Osteocyte (in vitro differentiated cells): ENCODE data around the gene ITIH5. TPM values are rescaled to one million over a fixed set of nuclear protein-coding genes. Genes with fewer than 3 reads are reported as not detected.

Source experiments
- DNase-seq: peaks from one replicate; pipeline ENCODE4 v3.0.0; 2021; ENCODE audit warnings: mixed read lengths; ENCODE audit not compliant: unreplicated experiment; ENCODE audit errors: extremely low spot score
- H3K27ac Mint-ChIP-seq: one replicate; pipeline ENCODE4 v1.8.0; 2021; ENCODE audit warnings: mild to moderate bottlenecking, mixed read lengths; ENCODE audit not compliant: unreplicated experiment
- H3K27me3 Mint-ChIP-seq: one replicate; pipeline ENCODE4 v1.8.0; 2021; ENCODE audit warnings: mixed read lengths; ENCODE audit not compliant: unreplicated experiment
- H3K36me3 Mint-ChIP-seq: one replicate; pipeline ENCODE4 v1.8.0; 2021; ENCODE audit warnings: mixed read lengths; ENCODE audit not compliant: unreplicated experiment
- H3K4me1 Mint-ChIP-seq: one replicate; pipeline ENCODE4 v1.8.0; 2021; ENCODE audit warnings: mixed read lengths; ENCODE audit not compliant: unreplicated experiment
- H3K4me3 Mint-ChIP-seq: one replicate; pipeline ENCODE4 v1.8.0; 2021; ENCODE audit warnings: mild to moderate bottlenecking, moderate library complexity, mixed read lengths; ENCODE audit not compliant: unreplicated experiment
- H3K9me3 Mint-ChIP-seq: one replicate; pipeline ENCODE4 v1.8.0; 2021; ENCODE audit warnings: mixed read lengths; ENCODE audit not compliant: unreplicated experiment
- CTCF ChIP-seq: fragments of 200-600 bp; sonication (generic); IDR thresholded peaks from 2 replicates; pipeline ENCODE4 v1.5.0; 2021; ENCODE audit warnings: antibody characterized with exemption, mild to moderate bottlenecking, moderate library complexity
- total RNA-seq: library from RNA; stranded (reverse); gene quantifications from 2 replicates; pipeline ENCODE4 v1.2.1, GENCODE V29; 2021

Gene ITIH5
- total RNA-seq, 1 donor from 2014 or later, result 0.35 TPM

- DNase-seq, result no peak
- Mint-ChIP-seq H3K4me3 (no peak overlapping the region), H3K9me3 (peaks cover 3% of the 10 kb centered on the region), H3K36me3 (no peaks in the 10 kb centered on the region), H3K4me1 (no peaks in the 10 kb centered on the region), H3K27ac (no peak overlapping the region), H3K27me3 (peaks cover 11% of the 10 kb centered on the region)
- TF ChIP-seq CTCF, result no peak
Observed at GRCh38 chr10:7704071-7705016, 37.6 kb upstream of the ITIH5 start.

GRCh38 chr10:7703140-7703539, 36.4 kb upstream of the ITIH5 start, which contains the start of gene ITIH2:
Gene ITIH2 (plus strand): TSS chr10:7703316. CDS start chr10:7703435, 119 bp downstream.
- Mint-ChIP-seq H3K4me3 (no peak within 1 kb of the TSS), H3K4me1 (no peaks in the 10 kb centered on the region), H3K36me3 (no peaks in the 10 kb centered on the region), H3K27me3 (peaks cover 11% of the 10 kb centered on the region), H3K9me3 (peaks cover 4% of the 10 kb centered on the region), H3K27ac (no peak within 1 kb of the TSS)
- no peak for DNase-seq
- TF ChIP-seq CTCF, result no peak

- H3K27ac Mint-ChIP-seq, result no peak overlapping the region
- no peak for DNase-seq
- H3K27me3 Mint-ChIP-seq, result peaks cover 11% of the 10 kb centered on the region
- H3K4me3 Mint-ChIP-seq, result no peak overlapping the region
- H3K36me3 Mint-ChIP-seq, result no peaks in the 10 kb centered on the region
- no peaks in the 10 kb centered on the region for H3K4me1 Mint-ChIP-seq
- TF ChIP-seq CTCF, result no peak
- H3K9me3 Mint-ChIP-seq, result peaks cover 4% of the 10 kb centered on the region
Observed at GRCh38 chr10:7702288-7702812, 35.6 kb upstream of the ITIH5 start.

GRCh38 chr10:7701158-7701742, 34.5 kb upstream of the ITIH5 start:
- TF ChIP-seq CTCF, result no peak
- Mint-ChIP-seq H3K36me3 (no peaks in the 10 kb centered on the region), H3K27ac (no peak overlapping the region), H3K9me3 (peaks cover 4% of the 10 kb centered on the region), H3K4me1 (no peaks in the 10 kb centered on the region), H3K27me3 (peaks cover 7% of the 10 kb centered on the region), H3K4me3 (no peak overlapping the region)
- DNase-seq, result no peak
